HFF-Myc (cell line): ENCODE measurements around the gene KANSL3.

Experiments
- DNase-seq: peaks from one replicate; pipeline ENCODE4 v3.0.0-alpha.2; 2011; ENCODE audit warnings: low read depth; ENCODE audit errors: extremely low read depth
- H3K4me3 ChIP-seq: replicated peaks from 2 replicates; pipeline ENCODE4 v1.5.1; 2011; ENCODE audit warnings: low read depth, mild to moderate bottlenecking, control low read depth, low read length
- TF ChIP-seq, protein P1 (sequence below): IDR thresholded peaks from 2 replicates; pipeline ENCODE4 v1.5.1; 2012; ENCODE audit warnings: mild to moderate bottlenecking, low read depth, low read length, control low read depth; ENCODE audit errors: missing control alignments

The KANSL3 gene

DNA sequence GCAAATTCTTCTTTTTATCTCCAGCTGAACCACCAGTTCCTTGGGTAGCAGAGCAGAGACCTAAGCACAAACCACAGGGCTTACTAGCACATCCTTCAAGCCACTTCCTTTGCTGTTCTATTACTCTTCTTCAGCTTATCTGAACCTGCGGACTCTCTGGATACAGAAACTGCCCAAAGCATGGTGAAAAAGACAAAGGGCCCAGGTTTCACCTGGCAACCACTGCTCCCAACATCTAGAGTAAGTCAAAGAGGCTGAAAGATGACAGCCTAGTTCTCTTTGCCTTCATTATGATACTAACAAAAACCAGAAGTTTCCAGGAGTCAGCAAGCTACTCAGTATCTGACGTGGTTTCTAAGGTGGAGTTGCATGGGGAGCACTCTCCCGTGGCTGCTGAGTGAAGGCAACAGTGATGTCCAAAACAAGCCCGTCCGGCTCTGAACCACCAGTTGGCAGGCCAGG, 43.4 kb downstream of the KANSL3 start:
- no peak for DNase-seq
- TF ChIP-seq, protein P1, sequence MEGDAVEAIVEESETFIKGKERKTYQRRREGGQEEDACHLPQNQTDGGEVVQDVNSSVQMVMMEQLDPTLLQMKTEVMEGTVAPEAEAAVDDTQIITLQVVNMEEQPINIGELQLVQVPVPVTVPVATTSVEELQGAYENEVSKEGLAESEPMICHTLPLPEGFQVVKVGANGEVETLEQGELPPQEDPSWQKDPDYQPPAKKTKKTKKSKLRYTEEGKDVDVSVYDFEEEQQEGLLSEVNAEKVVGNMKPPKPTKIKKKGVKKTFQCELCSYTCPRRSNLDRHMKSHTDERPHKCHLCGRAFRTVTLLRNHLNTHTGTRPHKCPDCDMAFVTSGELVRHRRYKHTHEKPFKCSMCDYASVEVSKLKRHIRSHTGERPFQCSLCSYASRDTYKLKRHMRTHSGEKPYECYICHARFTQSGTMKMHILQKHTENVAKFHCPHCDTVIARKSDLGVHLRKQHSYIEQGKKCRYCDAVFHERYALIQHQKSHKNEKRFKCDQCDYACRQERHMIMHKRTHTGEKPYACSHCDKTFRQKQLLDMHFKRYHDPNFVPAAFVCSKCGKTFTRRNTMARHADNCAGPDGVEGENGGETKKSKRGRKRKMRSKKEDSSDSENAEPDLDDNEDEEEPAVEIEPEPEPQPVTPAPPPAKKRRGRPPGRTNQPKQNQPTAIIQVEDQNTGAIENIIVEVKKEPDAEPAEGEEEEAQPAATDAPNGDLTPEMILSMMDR = no peak
- no peak overlapping the region for H3K4me3 ChIP-seq

DNA sequence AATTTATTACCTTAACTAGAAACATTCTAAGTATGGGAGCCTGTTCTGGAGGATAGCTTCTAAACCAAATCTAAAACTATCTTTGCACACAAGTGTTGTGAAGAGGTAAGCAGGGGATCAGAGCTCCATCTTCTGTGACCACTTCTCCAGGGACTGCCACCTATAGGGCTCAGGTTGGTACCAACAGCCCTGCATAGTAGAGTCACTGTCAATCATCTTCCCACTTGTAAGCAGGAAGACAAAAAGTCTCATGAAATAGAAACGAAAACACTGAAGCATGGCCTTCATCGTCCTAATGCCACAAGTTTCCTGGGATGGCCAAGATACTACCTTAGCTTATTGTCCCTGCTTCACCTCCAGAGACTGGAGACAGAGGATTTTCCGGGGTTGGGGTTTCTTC, 43.8 kb downstream of the KANSL3 start:
- DNase-seq = no peak
- TF ChIP-seq, protein P1 = no peak
- H3K4me3 ChIP-seq = no peak overlapping the region

DNA sequence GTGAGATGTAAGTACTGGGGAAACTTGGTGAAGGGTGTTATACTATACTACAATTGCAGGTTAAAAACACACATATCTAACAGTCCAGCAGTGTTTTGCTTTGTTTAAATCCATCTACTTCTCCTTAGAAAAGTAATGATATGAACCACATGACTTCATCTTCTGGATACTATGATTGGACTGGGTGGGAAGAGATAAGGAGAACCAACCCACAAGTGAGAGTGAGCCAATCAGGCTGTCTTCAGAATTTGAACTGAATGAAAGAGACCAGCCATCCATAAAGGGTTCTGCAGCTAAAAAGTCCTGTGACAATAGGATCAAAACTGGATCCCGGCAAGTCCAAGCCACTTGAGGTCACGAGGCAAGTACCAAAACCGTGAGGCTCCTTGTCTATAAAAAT, 46.6 kb downstream of the KANSL3 start:
- DNase-seq = no peak
- TF ChIP-seq, protein P1 = no peak

DNA sequence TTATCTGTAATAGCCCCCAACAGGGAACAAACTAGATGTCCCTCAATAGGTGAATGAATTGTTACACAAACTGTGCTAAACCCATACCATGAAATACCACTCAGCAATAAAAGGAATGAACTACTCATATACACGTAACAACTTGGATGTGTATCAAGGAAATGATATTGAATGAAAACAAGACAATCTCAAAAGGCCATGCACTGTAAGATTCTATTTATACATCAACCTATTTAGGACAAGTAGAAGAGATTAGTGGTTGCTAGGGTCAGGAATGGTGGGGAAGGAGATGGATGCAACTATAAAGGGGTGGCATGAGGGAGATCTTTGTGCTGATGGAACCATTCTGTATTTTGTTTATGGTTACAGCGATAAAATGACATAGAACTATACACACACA, 47.1 kb downstream of the KANSL3 start:
- TF ChIP-seq, protein P1 = no peak
- DNase-seq = no peak
- no peak overlapping the region for H3K4me3 ChIP-seq

More for the DNA sequence above, 46.6 kb downstream of the KANSL3 start:
- no peak overlapping the region for H3K4me3 ChIP-seq

DNA sequence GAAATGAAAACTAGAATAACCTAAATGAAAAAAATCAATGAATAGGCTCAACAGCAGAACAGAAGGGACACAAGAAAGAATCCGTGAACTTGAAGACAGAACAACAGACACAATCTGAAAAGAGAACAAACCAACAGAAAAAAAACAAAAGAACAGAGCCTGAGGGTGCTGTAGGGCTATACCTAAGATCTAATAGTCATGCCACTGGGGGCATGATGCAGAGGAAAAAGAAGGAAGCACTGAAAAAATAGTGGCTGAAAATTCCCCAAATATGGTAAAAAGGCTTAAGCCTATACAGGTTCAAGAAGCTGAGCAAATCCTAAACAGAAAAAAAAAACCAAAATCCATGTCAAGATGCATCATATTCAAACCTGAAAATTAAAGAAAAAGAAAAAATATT, 50.3 kb downstream of the KANSL3 start:
- TF ChIP-seq, protein P1 = no peak
- H3K4me3 ChIP-seq = no peak overlapping the region
- no peak for DNase-seq

DNA sequence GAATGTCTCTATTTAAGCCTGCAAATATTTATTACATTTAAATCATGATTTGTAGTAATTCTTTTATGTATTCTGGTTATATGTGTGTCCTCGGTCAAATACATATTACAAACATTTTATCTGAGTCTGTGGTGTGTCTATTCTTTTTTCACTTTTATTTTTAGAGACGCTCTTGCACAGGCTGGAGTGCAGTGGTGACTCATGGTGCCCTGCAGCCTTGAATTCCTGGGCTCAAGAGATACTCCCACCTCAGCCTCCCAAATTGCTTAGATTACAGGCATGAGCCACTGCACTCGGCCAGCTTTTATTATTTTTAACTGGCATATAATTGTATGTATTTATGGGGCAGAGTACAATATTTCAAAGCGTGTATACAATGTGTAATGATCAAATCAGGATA, 54.1 kb downstream of the KANSL3 start:
- TF ChIP-seq, protein P1 = no peak
- H3K4me3 ChIP-seq = no peak overlapping the region
- no peak for DNase-seq

DNA sequence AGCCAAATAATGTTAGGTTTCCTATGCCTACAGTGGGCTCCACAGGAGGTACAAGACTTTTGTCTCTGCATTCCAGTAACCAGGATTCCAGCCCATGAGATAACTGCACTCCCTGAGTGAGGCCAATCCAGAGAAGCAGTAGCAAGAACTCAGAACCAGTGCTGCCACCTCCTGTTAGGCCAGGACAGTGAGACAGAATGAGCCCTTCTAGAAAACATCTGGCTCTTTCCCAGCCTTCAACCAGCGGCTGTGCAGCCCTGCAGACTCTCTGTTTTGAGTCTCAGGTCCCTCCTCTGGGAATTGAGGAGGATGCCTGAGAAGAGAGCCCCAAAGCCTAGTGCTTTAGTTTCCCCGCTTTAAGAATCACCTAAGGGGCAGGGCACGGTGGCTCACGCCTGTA, 57.3 kb downstream of the KANSL3 start:
- DNase-seq = no peak
- TF ChIP-seq, protein P1 = peak; percentile 9
- H3K4me3 ChIP-seq = no peak overlapping the region
